Esophagus (tissue), 2 donors: ENCODE measurements around the gene COL24A1. TPM values are rescaled to one million over a fixed set of nuclear protein-coding genes. Genes with fewer than 3 reads are reported as not detected.
"Not testable (repeated sequence)": the region's sequence is repeated elsewhere in the genome, so short reads cannot be mapped to it uniquely, and the experiment has no call there.

Experiments used
- H3K27ac ChIP-seq, 2 donors: one replicate each; pipeline ENCODE4 v1.5.1; 2013; ENCODE audit warnings: low read depth in 2 of 2, mild to moderate bottlenecking in 2 of 2, inconsistent platforms in 1 of 2, low read length in 1 of 2, moderate library complexity in 1 of 2
- H3K27me3 ChIP-seq, 2 donors: one replicate each; pipeline ENCODE4 v1.6.1; 2013; ENCODE audit warnings: low read length in 2 of 2, control low read depth in 1 of 2, mild to moderate bottlenecking in 1 of 2; ENCODE audit not compliant: insufficient read depth in 2 of 2, control insufficient read depth in 1 of 2
- H3K36me3 ChIP-seq, 2 donors: one replicate each; pipeline ENCODE4 v1.6.1; 2013; ENCODE audit warnings: low read length in 1 of 2; ENCODE audit not compliant: control insufficient read depth in 2 of 2, insufficient read depth in 2 of 2
- H3K4me1 ChIP-seq, 2 donors: one replicate each; pipeline ENCODE4 v1.6.1; 2013; ENCODE audit warnings: low read length in 1 of 2; ENCODE audit not compliant: control insufficient read depth in 2 of 2, insufficient read depth in 2 of 2
- H3K4me3 ChIP-seq, 2 donors: one replicate each; pipeline ENCODE4 v1.5.1; 2013; ENCODE audit warnings: low read length in 2 of 2, mild to moderate bottlenecking in 2 of 2, low read depth in 1 of 2, moderate library complexity in 1 of 2
- H3K9me3 ChIP-seq, 2 donors: one replicate each; pipeline ENCODE4 v1.6.1; 2013; ENCODE audit warnings: mild to moderate bottlenecking in 2 of 2, low read depth in 1 of 2, low read length in 1 of 2, moderate library complexity in 1 of 2; ENCODE audit not compliant: control insufficient read depth in 2 of 2, insufficient read depth in 1 of 2
- WGBS, 2 donors: extraction: QIAGEN DNeasy Blood & Tissue Kit; methylation state at CpG; one replicate each; pipeline ENCODE4 v1.1.7; 2013; 5-methylcytosine and 5-hydroxymethylcytosine counted together
- polyA plus RNA-seq, 2 donors: library from polyadenylated mRNA; stranded (reverse); fragments of 200-250 nt; gene quantifications; one replicate each; pipeline ENCODE4 v1.2.3, GENCODE V29; 2013
- donor health status: healthy with polysubstance abuse.
- donor health status: Bipolar disorder and iron deficiency.

Gene COL24A1
- polyA plus RNA-seq, 2 donors, result 0.14 to 0.16 TPM

DNA sequence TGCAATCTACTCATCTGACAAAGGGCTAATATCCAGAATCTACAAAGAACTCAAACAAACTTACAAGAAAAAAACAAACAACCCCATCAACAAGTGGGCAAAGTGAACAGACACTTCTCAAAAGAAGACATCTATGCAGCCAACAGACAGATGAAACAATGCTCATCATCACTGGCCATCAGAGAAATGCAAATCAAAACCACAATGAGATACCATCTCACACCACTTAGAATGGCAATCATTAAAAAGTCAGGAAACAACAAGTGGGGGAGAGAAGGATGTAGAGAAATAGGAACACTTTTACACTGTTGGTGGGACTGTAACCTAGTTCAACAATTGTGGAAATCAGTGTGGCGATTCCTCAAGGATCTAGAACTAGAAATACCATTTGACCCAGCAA lies 292.9 kb downstream of the COL24A1 start:
- whole genome bisulfite sequencing, 2 donors, result 83 to 95% methylated on average over 1 of the region's 1 CpG
- not testable (repeated sequence) for H3K27me3 ChIP-seq, H3K36me3 ChIP-seq, H3K4me3 ChIP-seq, H3K27ac ChIP-seq, H3K4me1 ChIP-seq, H3K9me3 ChIP-seq

DNA sequence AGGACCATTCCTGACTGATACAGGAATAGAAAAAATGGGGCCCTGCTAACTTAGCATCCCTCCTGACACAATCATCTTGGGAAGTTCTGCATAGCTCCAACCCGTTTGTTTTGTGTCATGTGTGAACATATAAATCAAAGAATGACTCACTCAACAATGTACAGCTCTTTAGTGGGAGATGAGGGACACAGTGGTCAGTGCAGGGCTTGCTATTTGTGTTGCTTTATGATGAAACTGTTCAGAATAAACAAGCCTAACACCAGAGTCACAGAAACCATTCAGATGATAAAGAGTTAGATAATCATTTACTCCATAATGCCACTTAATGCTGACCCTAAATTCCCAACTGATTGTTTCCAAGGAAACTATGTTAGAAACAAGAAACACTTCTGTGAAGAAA lies 294.1 kb downstream of the COL24A1 start:
- no peaks in the 10 kb centered on the region for H3K9me3 ChIP-seq
- WGBS, 2 donors, result 9 to 21% methylated on average over 1 of the region's 1 CpG
- H3K4me3 ChIP-seq, result no peak overlapping the region
- H3K27me3 ChIP-seq, result no peaks in the 10 kb centered on the region
- H3K27ac ChIP-seq, result no peak overlapping the region
- no peaks in the 10 kb centered on the region for H3K4me1 ChIP-seq
- H3K36me3 ChIP-seq, result no peaks in the 10 kb centered on the region

GRCh38 chr1:85857991-85858390 lies 298.6 kb downstream of the COL24A1 start:
- Histone ChIP-seq H3K9me3 (no peaks in the 10 kb centered on the region), H3K4me3 (no peak overlapping the region), H3K27ac (no peak overlapping the region), H3K27me3 (no peaks in the 10 kb centered on the region), H3K4me1 (no peaks in the 10 kb centered on the region), H3K36me3 (no peaks in the 10 kb centered on the region)

- Histone ChIP-seq H3K27me3 (no peaks in the 10 kb centered on the region), H3K9me3 (no peaks in the 10 kb centered on the region), H3K27ac (no peak overlapping the region), H3K36me3 (no peaks in the 10 kb centered on the region), H3K4me3 (no peak overlapping the region), H3K4me1 (no peaks in the 10 kb centered on the region)
- WGBS, 2 donors, result 24 to 25% methylated on average over 2 of the region's 2 CpGs
These were observed 306.3 kb downstream of the COL24A1 start for GRCh38 chr1:85850238-85850637.

- Histone ChIP-seq H3K36me3 (no peaks in the 10 kb centered on the region), H3K27ac (no peak overlapping the region), H3K4me1 (no peaks in the 10 kb centered on the region), H3K27me3 (no peaks in the 10 kb centered on the region), H3K9me3 (no peaks in the 10 kb centered on the region), H3K4me3 (no peak overlapping the region)
- 47 to 59% methylated on average over 4 of the region's 4 CpGs for WGBS, 2 donors
These were observed 306.9 kb downstream of the COL24A1 start for GRCh38 chr1:85849660-85850059.

GRCh38 chr1:85847356-85847755 lies 309.2 kb downstream of the COL24A1 start:
- no peaks in the 10 kb centered on the region for H3K4me1 ChIP-seq
- H3K27me3 ChIP-seq, result no peaks in the 10 kb centered on the region
- H3K9me3 ChIP-seq, result no peaks in the 10 kb centered on the region
- H3K4me3 ChIP-seq, result no peak overlapping the region
- 80 to 82% methylated on average over 2 of the region's 2 CpGs for WGBS, 2 donors
- no peaks in the 10 kb centered on the region for H3K36me3 ChIP-seq
- H3K27ac ChIP-seq, result no peak overlapping the region

DNA sequence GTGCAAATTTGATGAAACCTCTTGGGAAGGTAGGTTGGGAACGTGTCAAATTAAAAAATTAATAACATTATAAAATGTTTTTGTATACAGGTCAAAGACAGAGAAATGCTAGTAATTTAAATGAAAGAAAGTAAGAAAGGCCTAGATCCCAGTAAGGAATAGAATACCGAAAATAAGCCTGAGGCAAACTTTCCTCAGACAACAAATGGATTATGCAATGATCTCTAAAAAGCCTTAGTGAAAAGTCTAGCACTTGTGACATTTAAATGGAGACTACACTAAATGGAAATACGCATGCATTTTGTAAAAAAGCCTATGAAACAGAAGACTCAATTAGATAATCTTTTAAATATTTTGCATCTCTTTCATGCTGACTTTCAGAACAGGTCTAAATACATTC lies 309.9 kb downstream of the COL24A1 start:
- H3K27ac ChIP-seq, result no peak overlapping the region
- H3K4me3 ChIP-seq, result no peak overlapping the region
- H3K4me1 ChIP-seq, result no peaks in the 10 kb centered on the region
- no peaks in the 10 kb centered on the region for H3K27me3 ChIP-seq
- H3K36me3 ChIP-seq, result no peaks in the 10 kb centered on the region
- WGBS, 2 donors, result 53 to 69% methylated on average over 3 of the region's 3 CpGs
- no peaks in the 10 kb centered on the region for H3K9me3 ChIP-seq

- no peak overlapping the region for H3K4me3 ChIP-seq
- WGBS, 2 donors, result 26 to 47% methylated on average over 1 of the region's 1 CpG
These were observed 317.1 kb downstream of the COL24A1 start for GRCh38 chr1:85839459-85839858.

GRCh38 chr1:85838238-85838637 lies 318.3 kb downstream of the COL24A1 start:
- Histone ChIP-seq H3K27ac (no peak overlapping the region), H3K4me3 (no peak overlapping the region), H3K36me3 (no peaks in the 10 kb centered on the region), H3K27me3 (no peaks in the 10 kb centered on the region), H3K9me3 (no peaks in the 10 kb centered on the region), H3K4me1 (no peaks in the 10 kb centered on the region)
- 73 to 75% methylated on average over 2 of the region's 2 CpGs for WGBS, 2 donors

More at GRCh38 chr1:85839459-85839858, 317.1 kb downstream of the COL24A1 start:
- H3K27me3 ChIP-seq, result no peaks in the 10 kb centered on the region
- no peaks in the 10 kb centered on the region for H3K36me3 ChIP-seq
- no peaks in the 10 kb centered on the region for H3K9me3 ChIP-seq
- H3K27ac ChIP-seq, result no peak overlapping the region
- H3K4me1 ChIP-seq, result no peaks in the 10 kb centered on the region

DNA sequence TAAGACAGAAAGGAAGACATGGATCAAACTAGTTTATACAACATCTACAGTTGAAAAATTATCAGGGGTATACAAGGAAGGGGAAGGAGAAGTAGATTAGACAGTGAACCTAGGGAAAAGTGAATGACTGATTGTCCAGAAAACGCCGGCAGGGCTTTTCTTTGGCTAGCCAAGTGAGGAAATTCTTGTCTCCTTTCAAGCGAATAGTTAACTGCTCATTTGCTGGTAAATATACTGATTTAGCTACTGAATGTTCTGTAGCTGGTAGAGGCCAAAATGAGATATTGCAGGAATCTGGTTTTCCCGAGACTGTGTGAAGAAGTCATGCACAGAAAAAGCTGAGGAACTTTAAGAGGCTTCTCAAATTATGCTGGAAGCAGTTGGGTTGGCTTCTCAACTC lies 319.8 kb downstream of the COL24A1 start:
- H3K9me3 ChIP-seq, result no peaks in the 10 kb centered on the region
- no peak overlapping the region for H3K4me3 ChIP-seq
- WGBS, 2 donors, result 53 to 55% methylated on average over 4 of the region's 4 CpGs
- no peaks in the 10 kb centered on the region for H3K27me3 ChIP-seq
- no peaks in the 10 kb centered on the region for H3K36me3 ChIP-seq
- H3K4me1 ChIP-seq, result no peaks in the 10 kb centered on the region
- H3K27ac ChIP-seq, result no peak overlapping the region
